H1 (cell line): ENCODE data around the gene P2RX7. TPM values are rescaled to one million over a fixed set of nuclear protein-coding genes. Genes with fewer than 3 reads are reported as not detected.

ENCODE experiments used
- CTCF ChIA-PET: fragments of 300-600 bp; sonication (Branson Sonifier 250); formaldehyde crosslinking; loops from one replicate; lab custom pipeline; 2021; ENCODE audit not compliant: partially characterized antibody; lab: Charles Lee
- POLR2A ChIA-PET: fragments of 300-600 bp; sonication (Branson Sonifier 250); formaldehyde crosslinking; loops from one replicate; lab custom pipeline; 2021; ENCODE audit warnings: inconsistent platforms; ENCODE audit not compliant: partially characterized antibody; lab: Charles Lee
- DNase-seq, 2 experiments: peaks; one replicate each; pipeline versions ENCODE4 v3.0.0 to v3.0.0-alpha.2; 2010 to 2022; ENCODE audit warnings: low spot score in 2 of 2, low read depth in 1 of 2, mixed read lengths in 1 of 2
- FAIRE-seq: peaks from 2 replicates; lab custom pipeline; 2011; peaks lifted over from hg19 to GRCh38; lab: Jason Lieb, UNC
- H2AFZ ChIP-seq: 2 replicates; pipeline ENCODE4 v1.8.1; 2012; ENCODE audit warnings: low read length, inconsistent platforms
- H2AK5ac ChIP-seq: 2 replicates; pipeline ENCODE4 v1.6.1; 2013; ENCODE audit warnings: low read depth, low read length
- H2BK120ac ChIP-seq: replicated peaks from 2 replicates; pipeline ENCODE3; 2013; ENCODE audit warnings: low read depth, low read length, inconsistent platforms
- H2BK12ac ChIP-seq: 2 replicates; pipeline ENCODE4 v1.6.1; 2013; ENCODE audit warnings: low read depth, low read length
- H2BK15ac ChIP-seq: 2 replicates; pipeline ENCODE4 v1.6.1; 2013; ENCODE audit warnings: low read length
- H2BK20ac ChIP-seq: 2 replicates; pipeline ENCODE4 v1.6.1; 2013; ENCODE audit warnings: low read length
- H2BK5ac ChIP-seq: 2 replicates; pipeline ENCODE4 v1.6.1; 2013; ENCODE audit warnings: low read depth, low read length
- H3K14ac ChIP-seq: 2 replicates; pipeline ENCODE4 v1.6.1; 2013; ENCODE audit warnings: inconsistent platforms; ENCODE audit not compliant: insufficient read length
- H3K18ac ChIP-seq: 2 replicates; pipeline ENCODE4 v1.6.1; 2013; ENCODE audit warnings: low read length; ENCODE audit errors: extremely low read depth
- H3K23ac ChIP-seq: 2 replicates; pipeline ENCODE4 v1.6.1; 2013; ENCODE audit warnings: inconsistent platforms; ENCODE audit not compliant: insufficient read length
- H3K23me2 ChIP-seq: 2 replicates; pipeline ENCODE4 v1.6.1; 2013; ENCODE audit warnings: low read depth, low read length
- H3K27ac ChIP-seq: 2 replicates; pipeline ENCODE4 v1.6.1; 2011; ENCODE audit warnings: low read depth, low read length, inconsistent platforms
- H3K27me3 ChIP-seq, 4 experiments: replicated peaks in 1 of 4; 1 replicate in 1 of 4; 2 replicates in 3 of 4; pipeline versions ENCODE4 v1.6.1 to v1.8.1; 2011 to 2013; ENCODE audit warnings: low read length in 3 of 4, mild to moderate bottlenecking in 3 of 4, inconsistent platforms in 2 of 4, mixed read lengths in 2 of 4, moderate library complexity in 1 of 4; ENCODE audit not compliant: control insufficient read depth in 3 of 4, insufficient read depth in 3 of 4; ENCODE audit errors: extremely low read depth in 1 of 4
- H3K36me3 ChIP-seq, 4 experiments: 2 replicates each; pipeline versions ENCODE4 v1.6.1 to v1.8.1; 2011 to 2013; ENCODE audit warnings: mild to moderate bottlenecking in 4 of 4, low read length in 3 of 4, moderate library complexity in 2 of 4, control low read depth in 1 of 4, inconsistent platforms in 1 of 4; ENCODE audit not compliant: insufficient read depth in 4 of 4, control insufficient read depth in 2 of 4
- H3K4ac ChIP-seq: replicated peaks from 2 replicates; pipeline ENCODE3; 2013; ENCODE audit warnings: low read length, low read depth, mixed read lengths, inconsistent platforms; ENCODE audit not compliant: insufficient read length
- H3K4me1 ChIP-seq, 4 experiments: replicated peaks in 1 of 4; 1 replicate in 1 of 4; 2 replicates in 3 of 4; pipeline versions ENCODE4 v1.6.1 to v1.8.1; 2011 to 2013; ENCODE audit warnings: low read length in 3 of 4, inconsistent platforms in 2 of 4, mixed read lengths in 1 of 4; ENCODE audit not compliant: insufficient read depth in 4 of 4, control insufficient read depth in 3 of 4
- H3K4me2 ChIP-seq, 2 experiments: 2 replicates each; pipeline versions ENCODE4 v1.6.1 to v1.8.1; 2011 to 2013; ENCODE audit warnings: low read depth in 2 of 2, low read length in 2 of 2, control low read depth in 1 of 2, inconsistent platforms in 1 of 2, mild to moderate bottlenecking in 1 of 2; ENCODE audit not compliant: insufficient read depth in 1 of 2
- H3K4me3 ChIP-seq, 4 experiments: fragments of 200-600, 300-600 bp in 1 of 4; sonication (generic), shearing (Covaris generic), sonication (Bioruptor Twin) in 1 of 4; 2 replicates each; pipeline versions ENCODE4 v1.5.1 to v1.8.1; 2011 to 2016; ENCODE audit warnings: low read length in 4 of 4, low read depth in 3 of 4, control low read depth in 2 of 4, inconsistent platforms in 2 of 4, mild to moderate bottlenecking in 2 of 4, mixed read lengths in 1 of 4, moderate library complexity in 1 of 4; ENCODE audit not compliant: insufficient read depth in 2 of 4; ENCODE audit errors: extremely low read depth in 1 of 4
- H3K56ac ChIP-seq: replicated peaks from 2 replicates; pipeline ENCODE3; 2013; ENCODE audit warnings: low read depth, mild to moderate bottlenecking, mixed read lengths, low read length, inconsistent platforms; ENCODE audit not compliant: insufficient read length
- H3K79me1 ChIP-seq: 2 replicates; pipeline ENCODE4 v1.6.1; 2013; ENCODE audit warnings: low read depth, low read length, control low read depth
- H3K79me2 ChIP-seq, 2 experiments: 2 replicates each; pipeline versions ENCODE4 v1.6.1 to v1.8.1; 2012 to 2013; ENCODE audit warnings: low read length in 2 of 2, mild to moderate bottlenecking in 2 of 2, inconsistent platforms in 1 of 2; ENCODE audit not compliant: insufficient read depth in 2 of 2, control insufficient read depth in 1 of 2
- H3K9ac ChIP-seq, 4 experiments: replicated peaks in 1 of 4; 1 replicate in 1 of 4; 2 replicates in 3 of 4; pipeline versions ENCODE4 v1.6.1 to v1.8.1; 2011 to 2013; ENCODE audit warnings: low read depth in 3 of 4, low read length in 3 of 4, control low read depth in 2 of 4, mild to moderate bottlenecking in 2 of 4, moderate library complexity in 2 of 4, inconsistent platforms in 1 of 4; ENCODE audit errors: extremely low read depth in 1 of 4
- H3K9me3 ChIP-seq, 2 experiments: 2 replicates each; pipeline versions ENCODE4 v1.6.1 to v1.8.1; 2012 to 2013; ENCODE audit warnings: mild to moderate bottlenecking in 2 of 2, moderate library complexity in 2 of 2, control low read depth in 1 of 2, inconsistent platforms in 1 of 2, low read depth in 1 of 2, low read length in 1 of 2, mixed read lengths in 1 of 2; ENCODE audit not compliant: insufficient read depth in 2 of 2
- H4K20me1 ChIP-seq, 2 experiments: replicated peaks in 1 of 2; 2 replicates each; pipeline versions ENCODE3 to v1.8.1; 2011 to 2013; ENCODE audit warnings: inconsistent platforms in 2 of 2, low read length in 2 of 2, mild to moderate bottlenecking in 1 of 2; ENCODE audit not compliant: insufficient read depth in 2 of 2, control insufficient read depth in 1 of 2
- H4K5ac ChIP-seq: 2 replicates; pipeline ENCODE4 v1.6.1; 2013; ENCODE audit warnings: low read length, low read depth, mixed read lengths, inconsistent platforms; ENCODE audit not compliant: insufficient read length
- H4K8ac ChIP-seq: 2 replicates; pipeline ENCODE4 v1.8.0; 2013; ENCODE audit warnings: mild to moderate bottlenecking, moderate library complexity, low read length, inconsistent platforms; ENCODE audit not compliant: insufficient read depth; ENCODE audit errors: extremely low read depth
- H4K91ac ChIP-seq: replicated peaks from 2 replicates; pipeline ENCODE3; 2013; ENCODE audit warnings: low read length, mixed read lengths, inconsistent platforms; ENCODE audit not compliant: insufficient read length
- EP300 ChIP-seq, 2 experiments: IDR thresholded peaks; 1 replicate in 1 of 2; 2 replicates in 1 of 2; pipeline ENCODE4 v1.6.1; 2011 to 2012; ENCODE audit warnings: low read depth in 2 of 2, low read length in 2 of 2, mild to moderate bottlenecking in 2 of 2, borderline replicate concordance in 1 of 2, inconsistent platforms in 1 of 2, moderate library complexity in 1 of 2
- POLR2AphosphoS5 ChIP-seq: IDR thresholded peaks from 2 replicates; pipeline ENCODE4 v1.6.1; 2011; ENCODE audit warnings: low read depth, low read length
- TAF1 ChIP-seq: IDR thresholded peaks from 2 replicates; pipeline ENCODE4 v1.6.1; 2011; ENCODE audit warnings: mild to moderate bottlenecking, low read depth, low read length
- TAF7 ChIP-seq: optimal IDR thresholded peaks from 2 replicates; pipeline ENCODE3; 2011; ENCODE audit warnings: low read depth, mild to moderate bottlenecking, inconsistent platforms, low read length, moderate library complexity, borderline replicate concordance
- TEAD4 ChIP-seq: IDR thresholded peaks from 2 replicates; pipeline ENCODE4 v1.6.1; 2012; ENCODE audit warnings: low read depth, low read length, inconsistent platforms, mixed read lengths
- WGBS, 2 experiments: shearing (Covaris generic) in 1 of 2; methylation state at CpG; one replicate each; pipeline versions ENCODE4 v1.1.6 to v1.1.7; 2013 to 2015; ENCODE audit warnings: low lambda C conversion rate in 2 of 2, mixed read lengths in 2 of 2, inconsistent platforms in 1 of 2, low coverage in 1 of 2, missing lambda C conversion rate in 1 of 2; ENCODE audit not compliant: insufficient replicate concordance in 2 of 2, insufficient coverage in 1 of 2, insufficient read length in 1 of 2; ENCODE audit errors: extremely low coverage in 1 of 2, missing lambda C conversion rate in 1 of 2; 5-methylcytosine and 5-hydroxymethylcytosine counted together
- polyA plus RNA-seq, 7 experiments: library from polyadenylated mRNA; depleted of rRNA in 3 of 7; stranded (reverse) in 5 of 7; unstranded in 2 of 7; fragments of >200 nt in 5 of 7; fragments of 200-250 nt in 2 of 7; gene quantifications; 1 replicate in 5 of 7; 2 replicates in 1 of 7; 4 replicates in 1 of 7; pipeline versions ENCODE4 v1.2.1 to v1.2.3, GENCODE V29; 2011 to 2013; ENCODE audit warnings: missing spikeins in 2 of 7, mixed read lengths in 2 of 7
- total RNA-seq: library from RNA; stranded (reverse); fragmentation: NEBNext Ultra II Directional; extraction: Animal tissue kit (Norgen Biotek cat#: 25700); gene quantifications from 2 replicates; pipeline ENCODE4 v1.2.1, GENCODE V29; 2021

P2RX7 gene
- total and polyA plus RNA-seq, 2 of the 8 experiments (the other 6 are each of a cell fraction or from before 2014, with no cell fraction given), result 0.38 to 0.56 TPM

- 87% methylated on average over 6 of the region's 6 CpGs; no CpG with 5 or more reads in 1 of the 2 experiments for WGBS, 2 experiments
- no peak overlapping the region for H3K9ac ChIP-seq
- no peak overlapping the region for H2AFZ ChIP-seq
- H3K23ac ChIP-seq, result no peak overlapping the region
- no peak overlapping the region for H3K14ac ChIP-seq
- no peak for FAIRE-seq
- H3K56ac ChIP-seq, result no peak overlapping the region
- H4K20me1 ChIP-seq, result no peaks in the 10 kb centered on the region
- CTCF ChIA-PET, result interaction anchor here (0.8 to 1.7 kb wide), 2 partner anchors 59 to 167 kb away, joined by 3 read pairs; no protein-coding TSS in a partner anchor
- POLR2A ChIA-PET, result no interaction called here
- H3K79me1 ChIP-seq, result no peaks in the 10 kb centered on the region
- H4K91ac ChIP-seq, result no peak overlapping the region
- no peak overlapping the region for H3K4me2 ChIP-seq
- H4K8ac ChIP-seq, result no peak overlapping the region
- H2BK120ac ChIP-seq, result no peak overlapping the region
- TF ChIP-seq POLR2AphosphoS5 (no peak), TAF7 (no peak), EP300 (IDR thresholded peaks at IDR 0.05; ENCODE audit: borderline replicate concordance in 1 of 2, low read depth in 2 of 2, low read length in 2 of 2) (no peak), TEAD4 (no peak), TAF1 (no peak)
- no peak overlapping the region for H2BK12ac ChIP-seq
- no peak overlapping the region for H2AK5ac ChIP-seq
- no peak overlapping the region for H4K5ac ChIP-seq
- no peak overlapping the region for H3K27ac ChIP-seq
- DNase-seq, result no peak
- H3K18ac ChIP-seq, result no peak overlapping the region
- H3K4me1 ChIP-seq, result no peaks in the 10 kb centered on the region
- no peaks in the 10 kb centered on the region for H3K9me3 ChIP-seq
- no peak overlapping the region for H3K4ac ChIP-seq
- no peak overlapping the region for H2BK15ac ChIP-seq
- no peaks in the 10 kb centered on the region for H3K23me2 ChIP-seq
- H3K4me3 ChIP-seq, result no peak overlapping the region
- H3K36me3 ChIP-seq, result no peaks in the 10 kb centered on the region
- no peak overlapping the region for H2BK20ac ChIP-seq
- H3K79me2 ChIP-seq, result no peaks in the 10 kb centered on the region
- no peaks in the 10 kb centered on the region for H3K27me3 ChIP-seq
- no peak overlapping the region for H2BK5ac ChIP-seq
Measured at GRCh38 chr12:121172145-121172544, 39.5 kb downstream of the P2RX7 start.
